T1000 (cell line): ENCODE measurements around the gene ZBED4.
"Not testable (repeated sequence)": the region's sequence is repeated elsewhere in the genome, so short reads cannot be mapped to it uniquely, and the experiment has no call there.

Experiments
- DNase-seq: peaks from one replicate; lab custom pipeline; 2025; ENCODE audit warnings: mixed read lengths; lab: John Stamatoyannopoulos, UW

Gene ZBED4, protein sequence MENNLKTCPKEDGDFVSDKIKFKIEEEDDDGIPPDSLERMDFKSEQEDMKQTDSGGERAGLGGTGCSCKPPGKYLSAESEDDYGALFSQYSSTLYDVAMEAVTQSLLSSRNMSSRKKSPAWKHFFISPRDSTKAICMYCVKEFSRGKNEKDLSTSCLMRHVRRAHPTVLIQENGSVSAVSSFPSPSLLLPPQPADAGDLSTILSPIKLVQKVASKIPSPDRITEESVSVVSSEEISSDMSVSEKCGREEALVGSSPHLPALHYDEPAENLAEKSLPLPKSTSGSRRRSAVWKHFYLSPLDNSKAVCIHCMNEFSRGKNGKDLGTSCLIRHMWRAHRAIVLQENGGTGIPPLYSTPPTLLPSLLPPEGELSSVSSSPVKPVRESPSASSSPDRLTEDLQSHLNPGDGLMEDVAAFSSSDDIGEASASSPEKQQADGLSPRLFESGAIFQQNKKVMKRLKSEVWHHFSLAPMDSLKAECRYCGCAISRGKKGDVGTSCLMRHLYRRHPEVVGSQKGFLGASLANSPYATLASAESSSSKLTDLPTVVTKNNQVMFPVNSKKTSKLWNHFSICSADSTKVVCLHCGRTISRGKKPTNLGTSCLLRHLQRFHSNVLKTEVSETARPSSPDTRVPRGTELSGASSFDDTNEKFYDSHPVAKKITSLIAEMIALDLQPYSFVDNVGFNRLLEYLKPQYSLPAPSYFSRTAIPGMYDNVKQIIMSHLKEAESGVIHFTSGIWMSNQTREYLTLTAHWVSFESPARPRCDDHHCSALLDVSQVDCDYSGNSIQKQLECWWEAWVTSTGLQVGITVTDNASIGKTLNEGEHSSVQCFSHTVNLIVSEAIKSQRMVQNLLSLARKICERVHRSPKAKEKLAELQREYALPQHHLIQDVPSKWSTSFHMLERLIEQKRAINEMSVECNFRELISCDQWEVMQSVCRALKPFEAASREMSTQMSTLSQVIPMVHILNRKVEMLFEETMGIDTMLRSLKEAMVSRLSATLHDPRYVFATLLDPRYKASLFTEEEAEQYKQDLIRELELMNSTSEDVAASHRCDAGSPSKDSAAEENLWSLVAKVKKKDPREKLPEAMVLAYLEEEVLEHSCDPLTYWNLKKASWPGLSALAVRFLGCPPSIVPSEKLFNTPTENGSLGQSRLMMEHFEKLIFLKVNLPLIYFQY

DNA sequence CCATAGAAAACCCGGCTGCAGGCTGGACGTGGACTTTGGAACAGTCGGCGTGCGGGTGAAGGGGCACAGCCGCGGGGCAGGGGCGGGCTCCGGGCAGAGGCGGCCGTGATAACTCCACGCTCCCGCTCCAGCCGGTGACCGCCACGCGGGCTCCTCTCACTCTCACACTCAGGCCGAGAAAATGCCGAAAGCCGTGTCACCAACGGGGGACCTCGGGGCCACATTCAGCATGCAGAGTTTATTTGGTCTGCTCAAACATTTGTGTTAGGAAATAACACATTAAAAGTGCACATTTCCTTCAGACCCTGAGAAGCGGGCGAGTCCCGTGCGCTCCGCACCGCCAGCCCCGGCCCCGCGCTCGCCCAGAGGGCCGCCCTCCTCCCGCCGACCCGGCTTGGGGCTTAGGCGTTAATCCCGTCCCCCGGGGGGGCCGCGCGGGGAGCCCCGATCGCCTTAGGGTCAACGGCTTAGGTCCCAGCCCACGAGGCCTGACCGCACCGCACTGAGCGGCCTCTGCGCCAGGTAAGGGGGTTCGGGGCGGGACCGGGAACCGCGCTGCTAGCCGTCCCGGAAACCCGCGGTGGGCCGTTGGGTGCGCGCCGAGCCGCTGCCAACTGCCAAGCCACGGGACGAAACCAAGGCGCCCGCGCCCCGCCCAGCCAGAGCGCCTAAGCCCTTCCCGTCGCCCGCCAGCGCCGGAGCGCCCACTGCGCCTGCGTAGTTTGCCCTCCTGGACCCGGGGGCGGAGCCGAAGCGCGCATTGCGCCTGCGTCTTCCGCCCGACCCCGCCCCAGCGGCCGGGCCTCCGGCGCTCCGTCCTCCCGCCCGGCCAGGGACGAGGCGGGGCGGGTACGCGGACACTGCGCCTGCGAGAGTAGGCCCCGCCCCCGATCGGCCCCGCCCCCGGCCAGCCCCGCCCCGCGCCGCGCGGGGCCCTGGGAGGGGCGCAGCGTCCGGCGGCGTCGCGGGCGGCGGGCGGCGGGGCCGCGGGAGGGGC, at the start of gene ZBED4:
ZBED4 (plus strand) TSS at position 947 of the 997 bp plus-strand sequence. CDS start 29,819 bp downstream, outside the sequence.
- peak; percentile 91 for DNase-seq

DNA sequence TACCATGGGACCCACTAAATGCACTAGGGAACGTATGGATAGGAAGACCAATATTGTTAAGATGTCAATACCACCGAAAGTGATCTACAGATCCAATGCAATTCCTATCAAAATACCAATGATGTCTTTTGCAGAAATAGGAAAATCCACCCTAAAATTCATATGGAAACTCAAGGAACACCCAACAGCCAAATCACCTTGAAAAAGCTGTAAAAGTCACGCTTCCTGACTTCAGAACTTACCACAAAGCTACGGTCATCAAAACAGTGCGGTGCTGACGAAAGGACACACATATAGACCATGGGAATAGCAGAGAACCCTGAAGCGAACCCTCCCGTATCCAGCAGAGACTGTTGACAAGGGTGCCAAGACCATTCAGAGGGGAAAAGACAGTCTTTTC, 46.5 kb upstream of the ZBED4 start:
- no peak for DNase-seq

GRCh38 chr22:49807780-49808708, 45.6 kb upstream of the ZBED4 start:
- no peak for DNase-seq

- DNase-seq = no peak
Measured at GRCh38 chr22:49810363-49811019, 43.2 kb upstream of the ZBED4 start.

- no peak for DNase-seq
Measured at GRCh38 chr22:49811020-49811791, 42.4 kb upstream of the ZBED4 start.

- no peak for DNase-seq
Measured at GRCh38 chr22:49812838-49813237, 40.8 kb upstream of the ZBED4 start.

- DNase-seq = no peak
Measured at GRCh38 chr22:49814164-49814686, 39.4 kb upstream of the ZBED4 start.

DNA sequence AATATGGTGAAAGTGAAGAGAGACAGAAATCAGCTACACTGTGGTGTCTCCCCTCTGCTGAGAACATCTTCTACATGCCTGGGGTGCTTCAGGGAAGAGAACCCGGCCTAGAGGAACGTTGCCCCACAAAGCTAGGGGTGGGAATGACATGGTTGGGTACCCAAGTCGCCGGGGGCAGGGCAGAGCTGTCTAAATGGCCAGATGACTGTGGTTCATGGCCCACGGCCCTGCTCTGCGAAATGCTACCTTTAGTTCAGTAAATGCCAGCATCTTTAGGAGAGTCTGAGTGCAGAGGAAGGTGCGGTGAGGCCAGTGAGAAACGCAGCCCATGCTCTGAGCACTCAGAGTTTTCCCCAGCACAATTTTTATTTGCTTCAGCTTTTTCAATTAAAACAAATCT, 38.8 kb upstream of the ZBED4 start:
- DNase-seq = no peak

DNA sequence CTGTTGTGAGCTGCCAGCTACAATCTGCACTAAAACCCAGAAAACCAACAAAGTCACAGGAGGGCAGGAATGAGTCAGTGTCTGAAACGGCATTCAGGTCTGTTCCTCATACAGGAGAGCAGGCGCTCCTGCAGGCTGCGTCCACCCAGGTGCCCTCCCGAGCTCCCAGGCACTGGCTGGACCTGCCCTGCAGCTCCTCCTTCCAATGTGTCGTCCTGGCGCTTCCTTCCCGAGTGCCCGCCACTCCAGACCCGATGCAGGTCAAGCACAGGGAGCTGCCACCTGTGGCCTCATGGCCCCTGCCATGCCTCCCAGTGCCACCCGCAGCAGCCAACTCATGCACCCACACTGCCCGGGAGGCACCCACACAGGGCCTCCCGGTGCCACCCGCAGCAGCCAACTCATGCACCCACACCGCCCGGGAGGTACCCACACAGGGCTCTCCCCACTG, 38.0 kb upstream of the ZBED4 start:
- no peak for DNase-seq

GRCh38 chr22:49817359-49817758, 36.3 kb upstream of the ZBED4 start:
- no peak for DNase-seq

DNA sequence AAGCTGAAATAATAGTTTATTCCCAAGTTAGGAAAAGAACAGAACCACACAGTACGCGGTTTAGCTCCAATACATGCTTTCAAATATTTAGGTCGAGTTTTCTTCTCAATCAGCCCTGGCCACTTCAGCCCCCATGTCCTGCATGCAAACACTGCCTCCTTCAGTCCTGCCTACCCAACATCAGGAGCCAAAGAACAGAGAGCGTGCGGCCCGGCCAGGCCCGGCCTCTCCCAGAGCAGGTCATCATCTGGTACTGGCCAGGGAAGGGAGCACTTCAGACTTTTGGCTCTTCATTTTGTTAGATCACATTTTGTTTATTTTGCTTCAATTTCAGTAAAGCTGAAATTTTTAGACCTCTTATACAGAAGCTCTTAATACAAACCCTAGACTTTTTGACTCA, 32.7 kb upstream of the ZBED4 start:
- DNase-seq = no peak

GRCh38 chr22:49821741-49822140, 31.9 kb upstream of the ZBED4 start:
- not testable (repeated sequence) for DNase-seq

- DNase-seq = no peak
Measured at GRCh38 chr22:49823289-49824045, 30.2 kb upstream of the ZBED4 start.

GRCh38 chr22:49824185-49824925, 29.3 kb upstream of the ZBED4 start:
- DNase-seq = no peak

- no peak for DNase-seq
Measured at GRCh38 chr22:49824936-49825335, 28.7 kb upstream of the ZBED4 start.

DNA sequence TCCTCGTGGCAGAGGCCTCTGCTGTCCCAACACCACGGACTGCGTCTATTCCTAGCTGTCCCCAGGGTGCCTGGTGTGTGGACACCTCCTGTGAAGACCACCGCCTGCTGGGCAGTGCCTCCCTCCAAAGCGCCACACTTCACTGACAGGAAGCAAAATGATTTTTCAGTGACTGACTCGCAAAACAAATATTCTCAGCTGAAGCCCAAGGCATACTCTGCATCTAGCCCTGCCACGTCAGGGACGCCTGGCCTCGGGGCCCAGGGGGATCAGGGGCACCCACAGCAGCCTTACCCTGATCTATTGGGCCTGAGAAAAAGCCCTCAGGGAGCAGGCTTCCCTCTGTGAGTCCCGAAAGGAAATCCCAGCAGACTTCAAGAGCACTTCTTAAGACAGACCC, 28.2 kb upstream of the ZBED4 start:
- no peak for DNase-seq
